ENCODE measurements around the gene DNMT1.

DNA sequence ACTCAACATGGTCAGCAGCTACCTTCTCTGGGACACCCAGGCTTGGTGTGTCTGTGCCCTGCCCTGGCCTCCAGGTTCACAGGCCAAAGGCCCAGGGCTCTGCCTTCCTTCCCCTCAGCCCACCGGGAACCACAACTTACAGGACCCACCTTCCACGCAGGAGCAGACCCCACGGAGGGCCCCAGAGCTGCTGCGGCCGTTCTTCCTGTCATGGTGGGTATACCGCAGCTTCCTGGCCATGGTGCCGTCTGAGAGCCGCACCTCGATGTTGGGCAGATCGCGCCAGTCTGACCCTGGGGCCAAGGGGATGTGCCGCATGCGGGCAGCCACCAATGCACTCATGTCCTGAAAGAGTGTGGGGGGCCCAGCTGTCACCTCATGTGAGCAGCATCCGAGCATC, 57.8 kb downstream of the DNMT1 start:
- TF ChIP-seq, protein P1, sequence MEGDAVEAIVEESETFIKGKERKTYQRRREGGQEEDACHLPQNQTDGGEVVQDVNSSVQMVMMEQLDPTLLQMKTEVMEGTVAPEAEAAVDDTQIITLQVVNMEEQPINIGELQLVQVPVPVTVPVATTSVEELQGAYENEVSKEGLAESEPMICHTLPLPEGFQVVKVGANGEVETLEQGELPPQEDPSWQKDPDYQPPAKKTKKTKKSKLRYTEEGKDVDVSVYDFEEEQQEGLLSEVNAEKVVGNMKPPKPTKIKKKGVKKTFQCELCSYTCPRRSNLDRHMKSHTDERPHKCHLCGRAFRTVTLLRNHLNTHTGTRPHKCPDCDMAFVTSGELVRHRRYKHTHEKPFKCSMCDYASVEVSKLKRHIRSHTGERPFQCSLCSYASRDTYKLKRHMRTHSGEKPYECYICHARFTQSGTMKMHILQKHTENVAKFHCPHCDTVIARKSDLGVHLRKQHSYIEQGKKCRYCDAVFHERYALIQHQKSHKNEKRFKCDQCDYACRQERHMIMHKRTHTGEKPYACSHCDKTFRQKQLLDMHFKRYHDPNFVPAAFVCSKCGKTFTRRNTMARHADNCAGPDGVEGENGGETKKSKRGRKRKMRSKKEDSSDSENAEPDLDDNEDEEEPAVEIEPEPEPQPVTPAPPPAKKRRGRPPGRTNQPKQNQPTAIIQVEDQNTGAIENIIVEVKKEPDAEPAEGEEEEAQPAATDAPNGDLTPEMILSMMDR (IDR thresholded peaks at IDR 0.05) = no peak
- TF ChIP-seq POLR2A (IDR thresholded peaks at IDR 0.05) = no peak

Data from right lobe of liver (tissue), 4 donors.